GM11168 (cell line): Measurements from ENCODE around the gene WASF2.
"Not testable (repeated sequence)": the region's sequence is repeated elsewhere in the genome, so short reads cannot be mapped to it uniquely, and the experiment has no call there.

Experiments
- in situ Hi-C: fragments of 300-500 bp; cut with MboI; formaldehyde crosslinking; loops from one replicate; pipeline ENCODE4 v1.12.0; 2022; ENCODE audit warnings: low sequenced_read_pairs; ENCODE audit not compliant: unreplicated experiment

Gene WASF2

DNA sequence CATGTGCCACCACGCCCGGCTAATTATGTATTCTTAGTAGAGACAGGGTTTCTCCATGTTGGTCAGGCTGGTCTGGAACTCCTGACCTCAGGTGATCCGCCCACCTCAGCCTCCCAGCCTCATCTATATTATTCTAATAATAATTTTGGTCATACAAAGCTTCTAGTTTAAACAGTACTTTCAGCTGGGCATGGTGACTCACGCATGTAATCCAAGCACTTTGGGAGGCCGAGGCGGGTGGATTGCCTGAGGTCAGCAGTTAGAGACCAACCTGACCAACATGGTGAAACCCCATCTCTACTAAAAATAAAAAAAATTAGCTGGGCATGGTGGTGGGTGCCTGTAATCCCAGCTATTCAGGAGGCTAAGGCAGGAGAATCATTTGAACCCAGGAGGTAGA lies 26.1 kb downstream of the WASF2 start:
- in situ Hi-C loops, result not testable (repeated sequence)

DNA sequence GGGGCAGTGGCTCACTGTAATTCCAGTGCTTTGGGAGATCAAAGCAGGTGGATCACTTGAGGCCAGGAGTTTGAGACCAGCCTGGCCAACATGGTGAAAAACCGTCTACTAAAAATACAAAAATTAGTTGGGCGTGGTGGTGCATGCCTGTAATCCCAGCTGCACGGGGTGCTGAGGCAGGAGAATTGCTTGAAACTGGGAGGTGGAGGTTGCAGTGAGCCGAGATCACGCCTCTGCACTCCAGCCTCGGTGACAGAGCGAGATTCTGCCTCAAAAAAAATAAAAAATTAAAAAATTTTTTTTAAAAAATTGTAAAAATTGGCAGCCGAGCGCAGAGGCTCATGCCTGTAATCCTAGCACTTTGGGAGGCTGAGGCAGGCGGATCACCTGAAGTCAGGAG lies 31.4 kb downstream of the WASF2 start:
- in situ Hi-C loops, result not testable (repeated sequence)

DNA sequence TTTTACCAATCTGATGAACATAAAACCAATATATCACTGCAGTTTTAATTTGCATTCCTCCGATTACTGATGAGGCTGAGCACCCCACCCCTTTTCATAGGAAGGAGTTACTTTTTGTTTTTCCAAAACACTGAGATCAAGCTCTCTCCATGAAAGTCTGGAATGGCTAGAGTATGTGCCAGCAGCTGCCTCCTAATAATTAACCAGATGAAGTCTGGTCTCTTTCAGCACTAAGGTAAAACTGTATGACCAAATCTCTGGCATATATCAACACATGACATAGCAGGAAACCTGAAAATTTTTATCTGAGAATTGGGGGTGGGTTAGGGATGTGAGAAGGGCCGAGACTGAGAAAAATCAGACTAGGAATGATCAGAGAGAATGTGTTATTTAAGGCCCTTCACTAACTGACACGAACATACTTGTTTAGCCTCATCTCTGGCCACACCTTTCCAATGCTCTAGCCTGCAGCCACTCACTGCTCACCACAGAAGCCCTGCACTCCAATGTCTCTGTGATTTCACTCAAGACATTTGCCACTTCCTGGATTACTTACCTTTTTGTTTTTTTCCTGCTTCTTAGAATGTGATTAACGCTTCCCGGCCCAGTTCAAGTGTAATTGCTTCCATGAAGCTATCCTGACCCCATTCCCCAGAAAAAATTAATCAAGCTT lies 34.7 kb downstream of the WASF2 start:
- in situ Hi-C loops, result no loop called here

DNA sequence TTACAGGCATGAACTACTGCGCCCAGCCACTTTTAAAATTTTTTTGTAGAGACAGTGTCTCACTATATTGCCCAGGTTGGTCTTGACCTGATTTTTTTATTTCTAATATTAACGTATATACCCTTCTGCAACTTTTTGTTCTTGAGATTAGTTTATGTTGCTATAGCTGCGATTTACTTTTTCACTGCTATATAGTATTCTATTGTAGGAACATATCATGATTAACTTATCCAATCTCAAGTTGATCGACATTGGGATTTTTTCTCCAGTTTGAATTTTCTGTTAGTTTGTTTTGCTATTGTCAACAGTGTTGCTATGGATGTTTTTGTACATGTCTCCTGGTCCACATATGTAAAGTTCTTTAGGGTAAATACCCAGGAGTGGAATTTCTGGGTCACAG lies 35.4 kb downstream of the WASF2 start:
- in situ Hi-C loops, result no loop called here

DNA sequence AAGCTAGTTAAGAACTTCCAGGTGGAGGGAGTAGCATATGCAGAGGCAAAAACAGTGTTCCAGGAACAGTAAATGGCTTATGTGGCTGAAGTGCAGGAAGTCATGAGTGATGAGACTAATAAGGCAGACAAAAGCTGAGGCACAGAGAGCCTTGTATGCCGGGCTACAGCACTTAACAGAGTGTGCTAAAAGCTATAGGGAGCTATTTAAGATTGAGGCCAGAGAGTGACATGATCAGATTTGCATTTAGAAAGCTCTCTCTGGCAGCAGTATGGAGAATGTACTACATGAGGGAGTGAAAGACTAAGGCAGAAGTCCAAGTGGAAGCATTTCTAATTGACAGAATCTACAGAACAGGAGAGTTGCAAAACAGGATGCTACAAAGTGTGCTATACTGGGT lies 38.6 kb downstream of the WASF2 start:
- in situ Hi-C loops, result no loop called here

DNA sequence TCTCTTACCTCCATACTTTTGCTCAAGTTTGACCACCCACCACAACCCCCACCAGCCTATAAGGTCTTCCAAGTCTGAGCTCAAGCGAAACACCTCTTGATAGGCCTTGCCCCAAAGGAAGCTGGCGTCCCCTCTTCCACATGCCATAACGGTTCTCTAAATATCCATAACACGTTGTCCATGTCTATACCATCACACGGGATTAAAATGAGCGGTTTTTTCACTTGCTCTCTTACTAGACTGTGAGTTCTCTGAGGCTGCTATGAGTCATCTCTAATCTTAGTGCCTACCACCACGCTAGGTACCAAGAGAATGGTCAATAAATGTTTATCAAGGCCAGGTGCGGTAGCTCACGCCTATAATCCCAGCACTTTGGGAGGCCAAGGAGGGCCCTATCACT lies 41.0 kb downstream of the WASF2 start:
- in situ Hi-C loops, result no loop called here

DNA sequence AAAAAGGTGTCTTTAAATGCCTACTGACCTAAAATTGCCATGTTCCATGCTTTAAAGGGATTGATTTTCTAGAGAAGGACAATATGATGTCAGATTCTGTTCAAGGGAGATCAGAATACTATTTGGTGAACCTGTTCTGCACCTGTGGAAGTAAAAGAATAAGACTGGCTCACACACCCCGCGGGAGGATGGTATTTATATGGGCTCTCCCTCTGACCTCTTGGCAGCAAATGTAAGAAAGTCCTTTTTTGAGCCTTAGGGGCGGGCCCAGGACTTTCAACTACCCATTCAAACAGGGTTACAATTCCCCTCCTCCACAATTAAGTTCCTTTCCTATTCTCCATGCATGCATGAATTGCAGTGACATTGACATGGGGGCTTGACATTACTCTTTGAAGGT lies 42.1 kb downstream of the WASF2 start:
- in situ Hi-C loops, result no loop called here

DNA sequence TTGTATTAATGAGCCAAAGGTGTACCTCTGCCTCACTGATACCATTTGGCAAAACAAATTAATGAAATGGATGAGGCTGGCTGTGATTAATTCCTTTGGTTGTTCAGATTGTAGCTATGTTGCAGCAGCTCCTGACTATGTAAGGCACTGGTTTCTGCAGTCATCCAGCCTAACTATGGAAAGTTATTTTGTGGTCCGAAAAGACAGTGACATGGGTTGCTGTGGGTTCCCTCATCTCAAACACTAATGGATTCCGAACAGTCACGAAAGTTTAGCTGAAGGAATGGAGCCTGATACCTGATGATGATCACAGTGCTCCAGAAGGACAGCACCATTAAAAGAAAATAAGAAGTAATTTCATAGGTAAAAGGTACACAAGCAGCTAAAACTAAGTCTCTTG lies 42.6 kb downstream of the WASF2 start:
- in situ Hi-C loops, result no loop called here

DNA sequence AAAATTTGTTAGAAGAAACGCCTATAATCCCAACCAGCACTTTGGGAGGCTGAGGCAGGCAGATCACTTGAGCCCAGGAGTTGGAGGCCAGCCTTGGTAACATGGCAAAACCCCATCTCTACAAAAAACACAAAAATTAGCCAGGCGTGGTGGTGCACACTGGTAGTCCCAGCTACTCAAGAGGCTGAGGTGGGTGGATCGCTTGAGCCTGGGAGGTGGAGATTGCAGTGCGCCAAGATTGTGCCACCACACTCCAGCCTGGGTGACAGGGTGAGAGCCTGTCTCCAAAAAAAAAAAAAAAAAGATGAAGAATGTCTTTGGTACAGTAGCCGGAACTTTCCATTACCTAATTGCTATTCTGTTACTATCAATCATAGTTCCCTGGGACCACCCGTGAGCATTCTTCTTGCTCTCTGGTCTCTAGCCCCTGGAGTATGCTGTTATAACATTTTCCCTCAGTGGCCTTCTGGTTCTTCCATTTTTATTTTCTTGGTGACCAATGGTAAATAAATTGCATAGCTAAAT lies 43.4 kb downstream of the WASF2 start:
- in situ Hi-C loops, result no loop called here

DNA sequence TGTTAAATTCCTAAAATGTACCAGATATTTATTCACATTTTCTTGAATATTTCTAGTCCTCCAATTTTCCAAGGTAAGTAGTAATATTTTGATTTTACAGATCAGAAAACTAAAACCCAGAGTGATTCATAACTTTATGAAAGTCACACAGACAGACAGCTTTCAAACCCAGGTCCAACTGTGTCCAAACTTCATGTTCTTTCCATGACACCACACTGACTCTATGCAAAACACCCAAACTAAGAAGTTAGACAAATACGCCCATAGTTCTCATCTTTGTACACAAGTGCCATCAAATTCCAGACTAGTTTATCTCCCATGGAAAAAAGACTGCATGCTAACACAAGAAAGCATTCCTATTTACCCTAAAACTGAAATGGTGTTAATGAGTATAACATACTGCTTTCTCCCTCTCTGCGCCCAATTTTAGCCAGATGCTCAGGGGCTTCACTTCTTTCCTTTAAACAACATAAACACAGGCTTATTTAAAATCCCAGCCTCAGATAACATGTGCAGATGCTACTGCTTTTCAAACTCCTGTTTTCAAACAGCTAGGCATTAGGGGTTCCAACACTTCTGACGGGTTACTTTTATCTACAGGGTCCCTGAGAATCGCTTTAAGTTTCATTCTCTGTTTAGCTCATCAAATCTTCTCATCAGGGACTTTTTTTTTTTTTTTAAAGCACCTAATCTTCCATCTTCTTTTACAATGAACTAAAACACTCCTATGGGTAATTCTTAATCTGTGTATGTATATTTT lies 44.6 kb downstream of the WASF2 start:
- in situ Hi-C loops, result no loop called here

DNA sequence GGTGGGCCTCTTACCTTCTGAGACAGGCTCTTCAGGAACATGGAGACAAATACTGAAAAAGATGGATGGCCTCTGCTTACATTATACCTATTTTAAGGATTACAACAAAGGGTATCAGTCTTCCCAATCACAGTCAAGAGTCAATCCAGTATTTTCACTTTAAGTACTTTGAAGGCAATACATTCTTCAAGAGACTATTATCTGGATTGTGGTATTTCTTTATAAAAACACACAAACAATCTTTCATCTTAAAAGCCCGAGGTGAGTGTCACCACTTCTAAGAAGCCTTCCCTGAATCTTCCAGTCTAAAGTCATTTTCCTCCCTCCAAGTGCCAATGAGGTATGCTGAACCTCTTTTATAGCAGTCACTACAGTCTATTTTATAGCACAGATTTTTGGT lies 45.3 kb downstream of the WASF2 start:
- in situ Hi-C loops, result no loop called here

DNA sequence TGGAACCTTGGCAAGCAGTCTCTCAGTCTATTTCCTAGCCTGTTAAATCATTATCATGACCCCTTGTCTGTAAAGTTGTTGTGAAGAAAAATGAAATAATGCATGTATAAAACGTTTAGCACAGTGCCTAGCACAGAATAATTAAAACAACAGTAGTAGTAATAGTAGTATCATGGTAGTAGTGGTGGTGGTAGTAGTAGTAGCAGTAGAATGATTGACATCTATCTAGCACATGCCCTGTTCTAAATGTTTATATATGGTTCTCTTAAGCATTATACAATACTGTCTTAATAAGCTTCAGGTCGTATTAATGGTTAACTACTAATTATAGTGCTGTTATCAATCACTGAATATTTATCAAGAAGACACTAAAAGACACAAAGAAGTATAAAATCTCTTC lies 50.8 kb downstream of the WASF2 start:
- in situ Hi-C loops, result no loop called here

DNA sequence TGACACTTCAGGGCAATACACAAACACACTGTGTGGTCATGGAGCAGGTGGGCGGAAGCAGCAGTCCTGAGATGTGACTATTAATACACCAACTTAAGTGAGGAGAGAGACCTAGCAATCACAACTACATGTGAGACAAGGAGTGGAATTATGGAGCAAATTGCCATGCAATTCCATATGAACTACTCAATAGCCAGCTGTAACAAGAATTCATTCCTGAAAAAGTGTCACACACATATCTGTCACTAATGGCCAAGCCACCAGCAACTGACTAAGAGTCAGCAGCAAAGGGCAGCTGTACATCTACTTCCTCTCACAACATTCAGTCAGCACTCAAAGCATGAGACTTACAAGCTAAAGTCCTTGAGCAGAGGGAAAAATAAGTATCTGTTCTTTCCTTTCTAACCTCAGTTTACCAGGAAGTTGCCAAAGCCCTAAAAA lies 51.3 kb downstream of the WASF2 start:
- in situ Hi-C loops, result no loop called here

DNA sequence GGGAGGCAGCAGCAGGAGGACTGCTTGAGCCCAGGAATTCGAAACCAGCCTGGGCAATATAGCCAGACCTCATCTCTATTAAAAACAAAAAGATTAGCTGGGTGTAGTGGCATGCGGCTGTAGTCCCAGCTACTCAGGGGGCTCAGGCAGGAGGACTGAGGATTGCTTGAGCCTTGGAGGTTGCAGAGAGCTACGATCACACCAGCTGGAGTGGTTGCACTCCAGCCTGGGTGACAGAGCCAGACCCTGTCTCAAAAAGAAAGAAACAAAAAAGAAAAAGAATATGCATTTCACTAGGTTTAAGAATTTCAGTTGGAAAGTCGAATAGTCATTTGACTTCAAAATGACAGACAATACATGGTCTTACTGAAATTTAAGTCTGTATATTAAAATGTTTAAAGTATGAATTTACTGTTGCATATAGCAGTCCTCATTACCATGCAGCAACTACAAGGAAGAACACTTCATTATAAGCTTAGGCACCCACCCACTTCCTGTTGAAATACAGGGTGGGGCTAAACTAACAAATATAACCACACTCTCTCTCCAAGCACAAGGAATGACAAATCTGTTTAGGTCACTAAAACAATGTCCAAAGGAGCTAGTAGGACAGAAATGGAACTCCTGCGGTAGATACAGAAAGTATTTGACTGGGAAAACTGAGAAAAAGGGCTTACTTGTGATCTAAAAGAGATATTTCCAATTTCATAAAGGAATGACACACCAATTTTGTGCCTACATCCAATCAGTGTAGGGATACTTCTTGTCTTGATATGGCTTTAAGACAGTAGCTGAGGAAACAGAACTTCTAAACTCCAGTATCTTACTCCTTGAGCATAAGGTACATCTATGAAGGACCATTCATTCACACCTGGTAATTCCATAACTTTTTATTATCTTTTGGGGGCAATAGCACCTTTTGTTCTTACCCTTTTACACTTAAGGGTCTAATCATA lies 53.5 kb downstream of the WASF2 start:
- in situ Hi-C loops, result no loop called here

DNA sequence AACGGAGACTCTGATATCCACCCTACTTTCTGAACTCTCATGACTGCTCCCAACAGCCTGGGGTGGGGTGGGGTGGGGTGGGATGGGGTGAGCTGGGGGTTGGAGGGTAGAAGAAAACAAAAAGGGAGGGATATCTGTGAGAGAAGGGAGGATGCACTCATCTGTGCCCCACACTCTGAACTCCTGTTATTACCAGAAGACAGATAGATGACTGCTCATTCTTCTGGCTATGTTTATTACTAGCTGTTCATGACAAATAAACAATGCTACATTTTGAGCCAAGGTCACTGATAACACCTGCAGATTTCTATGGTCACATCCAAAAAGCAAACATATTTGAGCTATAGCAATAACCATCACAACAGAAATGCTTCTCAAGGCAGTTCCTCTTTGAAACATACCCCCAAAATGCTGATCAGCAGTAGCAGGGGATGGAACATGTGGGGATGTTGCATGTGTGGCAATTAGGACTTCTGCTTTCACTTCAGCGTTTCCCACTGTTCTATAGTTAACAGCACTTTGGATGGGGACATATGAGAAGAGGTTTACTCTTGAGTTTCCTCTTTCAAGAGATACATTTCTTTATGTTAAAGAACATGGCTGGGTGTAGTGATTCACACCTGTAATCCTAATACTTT lies 54.3 kb downstream of the WASF2 start:
- in situ Hi-C loops, result no loop called here

DNA sequence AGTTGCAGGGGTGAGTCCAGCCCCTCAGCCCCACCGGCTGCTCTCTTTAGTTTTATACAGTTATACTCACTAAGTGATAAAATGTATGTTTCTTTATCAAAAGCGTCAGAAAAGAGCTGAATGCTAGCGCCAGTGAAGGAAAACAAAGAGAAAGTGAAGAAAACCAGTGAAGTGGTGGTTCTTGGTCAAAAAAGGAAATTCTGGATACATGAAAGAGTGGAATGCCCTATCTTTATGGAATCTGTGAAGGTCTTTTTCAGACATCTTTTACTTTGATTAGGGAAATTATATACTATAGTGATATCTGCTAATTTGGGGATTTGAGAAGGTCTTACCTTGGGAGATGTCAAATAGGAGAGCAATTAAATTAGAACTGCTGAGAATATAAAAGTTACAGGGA lies 56.3 kb downstream of the WASF2 start:
- in situ Hi-C loops, result no loop called here

DNA sequence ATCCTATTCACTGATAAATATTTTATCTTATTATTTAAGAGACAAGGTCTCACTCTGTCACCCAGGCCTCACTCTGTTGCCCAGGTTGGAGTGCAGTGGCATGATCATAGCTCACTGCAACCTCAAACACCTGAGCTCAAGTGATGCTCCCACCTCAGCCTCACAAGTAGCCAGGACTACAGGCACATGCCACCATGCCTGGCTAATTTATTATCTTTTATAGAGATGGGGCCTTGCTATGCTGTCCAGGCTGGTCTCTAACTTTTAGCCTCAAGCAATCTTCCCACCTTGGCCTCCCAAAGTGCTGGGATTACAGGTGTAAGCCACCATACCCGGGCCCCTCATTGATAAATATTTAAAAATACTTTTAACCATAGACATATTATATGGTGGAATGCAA lies 57.2 kb downstream of the WASF2 start:
- in situ Hi-C loops, result not testable (repeated sequence)

DNA sequence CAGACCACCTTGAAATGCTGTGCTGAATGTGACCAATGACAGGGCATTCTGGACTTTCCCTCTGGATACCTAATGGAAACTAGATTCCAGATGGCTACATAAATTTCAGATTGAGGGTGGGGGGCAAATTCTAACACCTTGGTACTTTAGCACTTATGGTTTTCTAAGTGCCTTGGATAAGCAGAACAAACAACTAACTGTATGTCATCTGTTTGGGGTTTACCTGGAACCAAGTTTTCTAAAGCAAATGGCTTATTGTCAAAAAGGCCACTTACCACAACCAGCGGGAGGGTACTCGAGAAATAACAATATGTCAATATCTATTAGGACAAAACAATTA lies 58.4 kb downstream of the WASF2 start:
- in situ Hi-C loops, result no loop called here

DNA sequence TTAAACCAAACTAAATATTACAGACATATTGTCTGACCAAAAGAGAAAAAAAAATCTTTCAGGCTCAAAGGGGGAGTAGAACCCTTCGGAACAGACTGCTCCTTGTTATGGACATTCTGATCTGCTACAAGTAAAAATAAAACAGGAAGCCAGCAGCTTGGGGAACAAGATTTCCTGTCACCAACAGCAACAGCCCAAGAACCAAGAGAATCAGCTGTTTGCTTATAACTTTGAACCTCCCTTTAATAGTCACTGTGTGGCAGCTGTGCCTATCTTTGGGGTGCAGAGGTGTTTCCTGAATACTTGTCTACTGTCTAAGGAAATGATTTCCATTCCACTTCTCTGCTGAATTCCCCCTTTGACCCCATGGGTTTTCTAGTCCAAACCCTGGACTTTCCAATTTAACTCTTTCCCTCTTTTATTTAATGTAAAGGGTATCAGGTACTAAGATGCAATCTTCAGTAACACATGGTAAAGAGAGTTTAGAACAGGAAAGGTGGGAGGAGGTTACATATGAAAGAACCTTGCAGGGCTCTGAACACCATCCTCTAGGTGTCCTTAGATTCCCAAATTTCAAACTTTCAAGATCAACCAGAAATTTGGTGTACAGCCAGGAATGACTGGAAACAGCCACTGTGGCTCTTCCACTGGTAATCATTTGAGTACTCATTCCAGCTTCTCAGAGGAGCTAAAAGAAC lies 58.9 kb downstream of the WASF2 start:
- in situ Hi-C loops, result no loop called here

DNA sequence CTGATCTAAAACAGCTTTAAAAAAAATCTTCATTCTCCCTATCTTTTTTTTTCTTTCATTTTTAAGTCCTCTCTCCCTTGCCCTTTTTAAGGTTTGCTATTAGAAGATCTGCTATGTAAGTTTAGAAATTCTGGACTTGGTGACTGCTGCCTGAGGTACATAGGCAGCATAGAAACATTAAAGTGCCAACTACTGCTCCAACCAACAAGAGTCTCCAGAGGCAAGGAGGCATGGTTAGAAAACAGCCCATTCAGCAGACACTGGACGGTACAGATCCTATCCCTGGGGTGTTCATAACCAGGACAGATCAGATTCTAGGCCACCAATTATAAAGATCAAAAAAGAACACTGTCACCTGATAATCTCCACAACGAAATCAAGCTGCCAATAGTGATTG lies 60.9 kb downstream of the WASF2 start:
- in situ Hi-C loops, result no loop called here
